HCT116 (cell line): ENCODE data around the gene CARD8. TPM values are rescaled to one million over a fixed set of nuclear protein-coding genes. Genes with fewer than 3 reads are reported as not detected.

Source experiments
- ATAC-seq: fragments of 200-7000 bp; cut with Tn5 transposase; 2 replicates; pipeline ENCODE4 v1.9.1; 2020; ENCODE audit warnings: mild to moderate bottlenecking, moderate library complexity
- BruUV-seq: library from RNA; stranded (reverse); fragments of 400-500 nt; replicated peaks from 2 replicates; lab custom pipeline; 2021; lab: Mats Ljungman, UMichigan
- CTCF ChIA-PET: fragments of 300-600 bp; sonication (Branson Sonifier 250); formaldehyde crosslinking; loops from one replicate; lab custom pipeline; 2021; ENCODE audit warnings: antibody characterized with exemption; lab: Charles Lee
- POLR2A ChIA-PET: fragments of 300-600, 350-600 bp; sonication (Branson Sonifier 250); formaldehyde crosslinking; loops from one replicate; lab custom pipeline; 2021; ENCODE audit warnings: antibody characterized with exemption; lab: Charles Lee
- RAD21 ChIA-PET, 2 experiments: fragments of 300-600 bp; sonication (Branson Sonifier 250); formaldehyde crosslinking; loops; one replicate each; lab custom pipeline; 2023; ENCODE audit warnings: low total read pairs in 2 of 2; ENCODE audit not compliant: uncharacterized antibody in 2 of 2, unreplicated experiment in 2 of 2, low non-redundant PET in 1 of 2; lab: Charles Lee
- DNase-seq: peaks from one replicate; pipeline ENCODE4 v3.0.0-alpha.2; 2010; ENCODE audit warnings: low read depth, low spot score
- H2AFZ ChIP-seq: fragments of 200-600 bp; shearing (Covaris generic), sonication (generic); 2 replicates; pipeline ENCODE4 v1.6.1; 2017; ENCODE audit warnings: low read depth, mixed run types, mixed read lengths, antibody characterized with exemption, low read length; ENCODE audit not compliant: poor library complexity, severe bottlenecking
- H3K27ac ChIP-seq: 2 replicates; pipeline ENCODE4 v1.5.1; 2012; ENCODE audit warnings: low read depth, low read length
- H3K27me3 ChIP-seq: fragments of 200-600 bp; sonication (generic); 2 replicates; pipeline ENCODE4 v1.6.1; 2016; ENCODE audit warnings: mixed run types, low read length, mixed read lengths; ENCODE audit not compliant: insufficient read depth
- H3K36me3 ChIP-seq, 2 experiments: fragments of 200-500 bp in 1 of 2; fragments of 200-600 bp in 1 of 2; sonication (Bioruptor generic) in 1 of 2; sonication (generic) in 1 of 2; 2 replicates each; pipeline versions ENCODE4 v1.5.1 to v1.6.1; 2014 to 2016; ENCODE audit warnings: low read length in 2 of 2, inconsistent platforms in 1 of 2, mixed read lengths in 1 of 2, mixed run types in 1 of 2; ENCODE audit not compliant: insufficient read depth in 2 of 2, control insufficient read depth in 1 of 2
- H3K4me1 ChIP-seq, 2 experiments: fragments of 200-600 bp in 1 of 2; sonication (generic) in 1 of 2; 2 replicates each; pipeline versions ENCODE4 v1.5.1 to v1.6.1; 2012 to 2017; ENCODE audit warnings: low read length in 2 of 2, inconsistent platforms in 1 of 2, mild to moderate bottlenecking in 1 of 2, mixed read lengths in 1 of 2, mixed run types in 1 of 2, moderate library complexity in 1 of 2; ENCODE audit not compliant: insufficient read depth in 2 of 2, control insufficient read depth in 1 of 2
- H3K4me2 ChIP-seq: fragments of 200-600 bp; sonication (generic); 2 replicates; pipeline ENCODE4 v1.6.1; 2017; ENCODE audit warnings: mixed run types, low read length, mixed read lengths
- H3K4me3 ChIP-seq, 2 experiments: fragments of 200-600 bp in 1 of 2; sonication (generic) in 1 of 2; replicated peaks in 1 of 2; 2 replicates each; pipeline ENCODE4 v1.5.1; 2011 to 2016; ENCODE audit warnings: low read length in 2 of 2, control low read depth in 1 of 2, low read depth in 1 of 2, mild to moderate bottlenecking in 1 of 2, mixed read lengths in 1 of 2, mixed run types in 1 of 2
- H3K79me2 ChIP-seq: fragments of 200-600 bp; sonication (generic); 2 replicates; pipeline ENCODE4 v1.6.1; 2017; ENCODE audit warnings: mild to moderate bottlenecking, mixed run types, low read length, moderate library complexity, mixed read lengths; ENCODE audit not compliant: insufficient read depth
- H3K9ac ChIP-seq: fragments of 200-600 bp; sonication (generic); 2 replicates; pipeline ENCODE4 v1.6.1; 2016; ENCODE audit warnings: low read length, mixed read lengths
- H3K9me2 ChIP-seq: fragments of 200-600 bp; sonication (generic), shearing (Covaris generic); 2 replicates; pipeline ENCODE4 v1.6.1; 2017; ENCODE audit warnings: mixed run types, mild to moderate bottlenecking, moderate library complexity; ENCODE audit not compliant: insufficient read depth
- H3K9me3 ChIP-seq, 2 experiments: fragments of 200-500 bp in 1 of 2; fragments of 200-600 bp in 1 of 2; sonication (Bioruptor generic) in 1 of 2; sonication (generic) in 1 of 2; 2 replicates each; pipeline ENCODE4 v1.6.1; 2014 to 2017; ENCODE audit warnings: low read length in 2 of 2, mixed read lengths in 2 of 2, inconsistent platforms in 1 of 2, low read depth in 1 of 2, mild to moderate bottlenecking in 1 of 2, mixed run types in 1 of 2, moderate library complexity in 1 of 2; ENCODE audit not compliant: control insufficient read depth in 1 of 2, insufficient read depth in 1 of 2
- H4K20me1 ChIP-seq: fragments of 200-600 bp; sonication (generic), shearing (Covaris generic); 2 replicates; pipeline ENCODE4 v1.6.1; 2017; ENCODE audit warnings: mixed run types, mild to moderate bottlenecking, moderate library complexity; ENCODE audit not compliant: insufficient read depth
- ATF3 ChIP-seq: IDR thresholded peaks from 2 replicates; pipeline ENCODE4 v1.6.1; 2012
- CBX3 ChIP-seq: IDR thresholded peaks from 2 replicates; pipeline ENCODE4 v1.6.1; 2012; ENCODE audit warnings: low read depth
- CEBPB ChIP-seq: IDR thresholded peaks from 2 replicates; pipeline ENCODE4 v1.6.1; 2012; ENCODE audit warnings: low read depth
- CTCF ChIP-seq, 3 experiments: fragments of 200-600 bp in 1 of 3; sonication (generic) in 1 of 3; IDR thresholded peaks in 2 of 3; conservative IDR thresholded peaks in 1 of 3; 2 replicates each; pipeline ENCODE4 v1.5.1; 2012 to 2017; ENCODE audit warnings: low read depth in 2 of 3, low read length in 2 of 3, antibody characterized with exemption in 1 of 3, borderline replicate concordance in 1 of 3, control low read depth in 1 of 3, mild to moderate bottlenecking in 1 of 3, mixed read lengths in 1 of 3, mixed run types in 1 of 3, moderate library complexity in 1 of 3; ENCODE audit not compliant: insufficient read depth in 1 of 3
- EGR1 ChIP-seq: IDR thresholded peaks from 2 replicates; pipeline ENCODE4 v1.6.1; 2012; ENCODE audit warnings: low read depth
- ELF1 ChIP-seq: IDR thresholded peaks from 2 replicates; pipeline ENCODE4 v1.6.1; 2012; ENCODE audit warnings: low read depth, borderline replicate concordance
- EZH2 ChIP-seq: fragments of 200-600 bp; sonication (generic); IDR thresholded peaks from 2 replicates; pipeline ENCODE4 v1.6.1; 2017; ENCODE audit warnings: antibody characterized with exemption, mixed run types
- EZH2phosphoT487 ChIP-seq: fragments of 200-600 bp; IDR thresholded peaks from 2 replicates; pipeline ENCODE4 v1.6.1; 2018; ENCODE audit warnings: antibody characterized with exemption, borderline replicate concordance
- JUND ChIP-seq: IDR thresholded peaks from 2 replicates; pipeline ENCODE4 v1.6.1; 2012
- MAX ChIP-seq: IDR thresholded peaks from 2 replicates; pipeline ENCODE4 v1.6.1; 2012
- POLR2A ChIP-seq: IDR thresholded peaks from 2 replicates; pipeline ENCODE4 v1.7.0; 2011; ENCODE audit warnings: borderline replicate concordance; ENCODE audit not compliant: insufficient read depth, insufficient read length; ENCODE audit errors: extremely low read depth
- POLR2AphosphoS5 ChIP-seq: IDR thresholded peaks from 2 replicates; pipeline ENCODE4 v1.6.1; 2011; ENCODE audit warnings: mild to moderate bottlenecking, low read depth, low read length, moderate library complexity
- REST ChIP-seq: IDR thresholded peaks from 2 replicates; pipeline ENCODE4 v1.6.1; 2012; ENCODE audit warnings: low read depth
- SIN3A ChIP-seq: IDR thresholded peaks from 2 replicates; pipeline ENCODE4 v1.6.1; 2012; ENCODE audit warnings: low read depth
- SRF ChIP-seq: IDR thresholded peaks from 2 replicates; pipeline ENCODE4 v1.6.1; 2012; ENCODE audit warnings: low read depth
- TCF7L2 ChIP-seq: IDR thresholded peaks from 2 replicates; pipeline ENCODE4 v1.7.0; 2011; ENCODE audit warnings: borderline replicate concordance, inconsistent platforms; ENCODE audit not compliant: insufficient read depth, insufficient read length; ENCODE audit errors: extremely low read depth
- ZFX ChIP-seq: fragments of 450-650 bp; IDR thresholded peaks from 2 replicates; pipeline ENCODE4 v1.6.1; 2017
- intact Hi-C: fragments of 100-400 bp; cut with micrococcal nuclease; formaldehyde crosslinking; loops from 2 replicates; pipeline ENCODE4 v1.10.0; 2022
- total RNA-seq: library from RNA; stranded (reverse); gene quantifications from one replicate; pipeline ENCODE4 v1.2.1, GENCODE V29; 2021; ENCODE audit not compliant: unreplicated experiment

The CARD8 gene
- total RNA-seq, 1 experiment from 2014 or later: 17.5 TPM

GRCh38 chr19:48302600-48302959 lies 46.9 kb upstream of the CARD8 start:
- H3K9me3 ChIP-seq: no peaks in the 10 kb centered on the region

More at GRCh38 chr19:48302600-48302959, 46.9 kb upstream of the CARD8 start:
- ChIA-PET POLR2A (no interaction called here), CTCF (interaction anchor here (0.6 kb wide), 1 partner anchor 10 kb away, joined by 3 read pairs; no protein-coding TSS in a partner anchor), RAD21 (no interaction called here)
- Histone ChIP-seq H4K20me1 (no peaks in the 10 kb centered on the region), H3K27me3 (no peaks in the 10 kb centered on the region), H3K4me2 (no peak overlapping the region), H3K27ac (no peak overlapping the region), H3K36me3 (no peaks in the 10 kb centered on the region), H3K79me2 (no peaks in the 10 kb centered on the region), H3K9ac (no peak overlapping the region), H2AFZ (no peak overlapping the region), H3K4me3 (no peak overlapping the region), H3K4me1 (no peaks in the 10 kb centered on the region), H3K9me2 (no peaks in the 10 kb centered on the region; the same call in 1 of the 2 replicates)
- BruUV-seq: no TSS peak
- ATAC-seq (no peak), DNase-seq (no peak)
- TF ChIP-seq SIN3A (no peak), CBX3 (no peak), EGR1 (no peak), TCF7L2 (no peak), REST (no peak), SRF (no peak), MAX (no peak), EZH2phosphoT487 (no peak), JUND (no peak), ELF1 (no peak), ZFX (no peak), CTCF (IDR thresholded peaks at IDR 0.05 in 2 of 3, conservative IDR thresholded peaks at IDR 0.05 in 1 of 3; ENCODE audit: borderline replicate concordance in 1 of 3, insufficient read depth in 1 of 3, low read depth in 2 of 3, low read length in 2 of 3) (no peak), EZH2 (no peak), POLR2A (no peak), ATF3 (no peak), CEBPB (no peak), POLR2AphosphoS5 (no peak)
- intact Hi-C loops: no loop called here
